Ascending aorta (tissue), 2 donors: Measurements from ENCODE around the gene AGTPBP1. TPM values are rescaled to one million over a fixed set of nuclear protein-coding genes. Genes with fewer than 3 reads are reported as not detected.
A peak's percentile ranks its signal among the peaks of the same experiment; 100 is the strongest.
"Not testable (repeated sequence)": the region's sequence is repeated elsewhere in the genome, so short reads cannot be mapped to it uniquely, and the experiment has no call there.

Source experiments
- DNase-seq, 2 donors: peaks; one replicate each; pipeline ENCODE4 v3.0.0-alpha.2; 2019; ENCODE audit warnings: low spot score in 2 of 2
- H3K27ac ChIP-seq, 2 donors: fragments of 200-600 bp; sonication (generic); one replicate each; pipeline ENCODE4 v1.5.1; 2016 to 2017; ENCODE audit warnings: mild to moderate bottlenecking in 1 of 2
- H3K27me3 ChIP-seq: fragments of 200-600 bp; sonication (generic); one replicate; pipeline ENCODE4 v1.5.1; 2017
- H3K36me3 ChIP-seq, 2 donors: fragments of 200-600 bp; sonication (generic); one replicate each; pipeline ENCODE4 v1.5.1; 2016
- H3K4me1 ChIP-seq, 2 donors: fragments of 200-600 bp; sonication (generic); one replicate each; pipeline ENCODE4 v1.5.1; 2016 to 2017; ENCODE audit warnings: mild to moderate bottlenecking in 1 of 2
- H3K4me3 ChIP-seq, 2 donors: fragments of 200-600 bp; sonication (generic); one replicate each; pipeline ENCODE4 v1.5.1; 2016 to 2017; ENCODE audit warnings: mild to moderate bottlenecking in 1 of 2
- H3K9me3 ChIP-seq, 2 donors: fragments of 200-600 bp; sonication (generic); one replicate each; pipeline ENCODE4 v1.5.1; 2016
- intact Hi-C: fragments of 100-400 bp; cut with DNase I; formaldehyde crosslinking; loops from one replicate; pipeline ENCODE4 v1.15.1; 2023
- total RNA-seq: library from RNA; depleted of rRNA; stranded (reverse); fragments of >200 nt; gene quantifications from one replicate; pipeline ENCODE4 v1.1.0, GENCODE V29; 2016
- TF ChIP-seq, protein P1 (sequence below), 3 experiments: fragments of 200-600 bp in 2 of 3; fragments of 450-650 bp in 1 of 3; sonication (generic) in 2 of 3; IDR thresholded peaks; one replicate each; pipeline ENCODE4 v1.5.1; 2016 to 2019; ENCODE audit warnings: antibody characterized with exemption in 3 of 3, mild to moderate bottlenecking in 1 of 3, moderate library complexity in 1 of 3

Gene AGTPBP1, protein sequence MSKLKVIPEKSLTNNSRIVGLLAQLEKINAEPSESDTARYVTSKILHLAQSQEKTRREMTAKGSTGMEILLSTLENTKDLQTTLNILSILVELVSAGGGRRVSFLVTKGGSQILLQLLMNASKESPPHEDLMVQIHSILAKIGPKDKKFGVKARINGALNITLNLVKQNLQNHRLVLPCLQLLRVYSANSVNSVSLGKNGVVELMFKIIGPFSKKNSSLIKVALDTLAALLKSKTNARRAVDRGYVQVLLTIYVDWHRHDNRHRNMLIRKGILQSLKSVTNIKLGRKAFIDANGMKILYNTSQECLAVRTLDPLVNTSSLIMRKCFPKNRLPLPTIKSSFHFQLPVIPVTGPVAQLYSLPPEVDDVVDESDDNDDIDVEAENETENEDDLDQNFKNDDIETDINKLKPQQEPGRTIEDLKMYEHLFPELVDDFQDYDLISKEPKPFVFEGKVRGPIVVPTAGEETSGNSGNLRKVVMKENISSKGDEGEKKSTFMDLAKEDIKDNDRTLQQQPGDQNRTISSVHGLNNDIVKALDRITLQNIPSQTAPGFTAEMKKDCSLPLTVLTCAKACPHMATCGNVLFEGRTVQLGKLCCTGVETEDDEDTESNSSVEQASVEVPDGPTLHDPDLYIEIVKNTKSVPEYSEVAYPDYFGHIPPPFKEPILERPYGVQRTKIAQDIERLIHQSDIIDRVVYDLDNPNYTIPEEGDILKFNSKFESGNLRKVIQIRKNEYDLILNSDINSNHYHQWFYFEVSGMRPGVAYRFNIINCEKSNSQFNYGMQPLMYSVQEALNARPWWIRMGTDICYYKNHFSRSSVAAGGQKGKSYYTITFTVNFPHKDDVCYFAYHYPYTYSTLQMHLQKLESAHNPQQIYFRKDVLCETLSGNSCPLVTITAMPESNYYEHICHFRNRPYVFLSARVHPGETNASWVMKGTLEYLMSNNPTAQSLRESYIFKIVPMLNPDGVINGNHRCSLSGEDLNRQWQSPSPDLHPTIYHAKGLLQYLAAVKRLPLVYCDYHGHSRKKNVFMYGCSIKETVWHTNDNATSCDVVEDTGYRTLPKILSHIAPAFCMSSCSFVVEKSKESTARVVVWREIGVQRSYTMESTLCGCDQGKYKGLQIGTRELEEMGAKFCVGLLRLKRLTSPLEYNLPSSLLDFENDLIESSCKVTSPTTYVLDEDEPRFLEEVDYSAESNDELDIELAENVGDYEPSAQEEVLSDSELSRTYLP
- total RNA-seq: 28.3 TPM

DNA sequence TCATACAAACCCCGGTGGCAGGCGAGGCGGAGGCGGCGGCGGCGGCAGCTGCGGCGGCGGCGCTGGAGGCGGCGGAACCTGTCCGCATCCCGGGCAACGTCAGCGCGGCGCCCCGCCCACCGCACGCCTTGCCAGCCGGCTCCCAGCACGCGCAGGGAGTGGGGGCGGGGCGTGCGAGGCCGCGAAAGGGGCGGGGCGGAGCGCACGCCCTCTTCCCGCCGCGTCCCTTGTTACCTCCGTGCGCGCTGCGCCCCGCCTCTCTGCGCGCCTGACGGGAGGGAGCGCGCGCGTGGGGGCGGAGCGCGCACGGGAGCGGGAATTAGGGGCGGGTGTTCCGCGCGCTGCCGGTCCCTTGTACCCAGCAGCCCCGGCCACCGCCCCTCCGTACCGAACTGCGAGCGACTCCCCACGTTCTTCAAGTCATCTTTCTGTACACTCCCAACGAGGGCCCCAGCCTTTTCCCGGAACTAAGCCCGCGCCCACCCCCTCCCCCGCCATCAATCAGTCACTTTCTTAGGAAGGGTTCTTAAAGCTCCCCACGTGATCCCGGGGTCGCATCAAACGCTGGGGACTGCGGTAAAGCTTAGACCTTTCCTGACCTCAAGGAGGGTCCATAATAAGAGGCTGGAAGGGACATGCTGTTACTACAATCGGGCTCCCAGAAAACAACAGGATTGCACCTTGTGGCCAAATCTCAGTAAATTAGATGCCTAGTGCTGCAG is at the start of gene AGTPBP1:
Gene AGTPBP1, minus strand, starts transcription at position 80 of the 722 bp plus-strand sequence. CDS start 29,421 bp downstream, outside the sequence.
- no peaks in the 10 kb centered on the region for H3K27me3 ChIP-seq
- peak within 1 kb of the TSS; percentile 83 to 86 for H3K27ac ChIP-seq
- H3K9me3 ChIP-seq: no peaks in the 10 kb centered on the region
- intact Hi-C loops: loop anchor here (1.0 to 10.0 kb wide), 7 partner anchors 47 to 1973 kb away; partner anchors contain the start of genes ISCA1, NAA35 and TUT7
- H3K36me3 ChIP-seq: no peaks in the 10 kb centered on the region
- peak; percentile 76 to 96 for DNase-seq
- H3K4me1 ChIP-seq: peaks cover 0 to 8% of the 10 kb centered on the region in 2 donors
- peak within 1 kb of the TSS; percentile 88 to 98 for H3K4me3 ChIP-seq
- TF ChIP-seq, protein P1, sequence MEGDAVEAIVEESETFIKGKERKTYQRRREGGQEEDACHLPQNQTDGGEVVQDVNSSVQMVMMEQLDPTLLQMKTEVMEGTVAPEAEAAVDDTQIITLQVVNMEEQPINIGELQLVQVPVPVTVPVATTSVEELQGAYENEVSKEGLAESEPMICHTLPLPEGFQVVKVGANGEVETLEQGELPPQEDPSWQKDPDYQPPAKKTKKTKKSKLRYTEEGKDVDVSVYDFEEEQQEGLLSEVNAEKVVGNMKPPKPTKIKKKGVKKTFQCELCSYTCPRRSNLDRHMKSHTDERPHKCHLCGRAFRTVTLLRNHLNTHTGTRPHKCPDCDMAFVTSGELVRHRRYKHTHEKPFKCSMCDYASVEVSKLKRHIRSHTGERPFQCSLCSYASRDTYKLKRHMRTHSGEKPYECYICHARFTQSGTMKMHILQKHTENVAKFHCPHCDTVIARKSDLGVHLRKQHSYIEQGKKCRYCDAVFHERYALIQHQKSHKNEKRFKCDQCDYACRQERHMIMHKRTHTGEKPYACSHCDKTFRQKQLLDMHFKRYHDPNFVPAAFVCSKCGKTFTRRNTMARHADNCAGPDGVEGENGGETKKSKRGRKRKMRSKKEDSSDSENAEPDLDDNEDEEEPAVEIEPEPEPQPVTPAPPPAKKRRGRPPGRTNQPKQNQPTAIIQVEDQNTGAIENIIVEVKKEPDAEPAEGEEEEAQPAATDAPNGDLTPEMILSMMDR (IDR thresholded peaks at IDR 0.05): no peak

DNA sequence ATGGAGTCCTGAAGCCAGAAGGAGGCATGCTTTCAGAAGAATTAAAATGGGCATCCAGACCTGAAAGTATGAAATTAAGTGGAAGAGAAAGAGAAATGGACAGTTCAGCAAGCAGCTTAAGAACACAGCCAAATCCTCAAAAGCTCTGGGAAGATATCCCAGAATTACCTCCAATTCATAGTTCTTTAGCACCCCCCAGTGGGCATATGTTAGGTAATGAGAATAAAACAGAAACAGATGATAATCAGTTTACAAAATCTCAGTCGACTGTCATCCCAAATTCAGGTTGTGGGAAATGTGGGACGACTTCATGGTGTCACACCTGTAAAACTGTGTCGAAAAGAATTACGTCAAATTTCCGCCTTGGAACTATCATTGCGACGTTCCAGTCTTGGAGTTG is 44.4 kb upstream of the AGTPBP1 start:
- intact Hi-C loops: loop anchor here (10.0 kb wide), 1 partner anchor 1391 kb away; no protein-coding TSS in a partner anchor

DNA sequence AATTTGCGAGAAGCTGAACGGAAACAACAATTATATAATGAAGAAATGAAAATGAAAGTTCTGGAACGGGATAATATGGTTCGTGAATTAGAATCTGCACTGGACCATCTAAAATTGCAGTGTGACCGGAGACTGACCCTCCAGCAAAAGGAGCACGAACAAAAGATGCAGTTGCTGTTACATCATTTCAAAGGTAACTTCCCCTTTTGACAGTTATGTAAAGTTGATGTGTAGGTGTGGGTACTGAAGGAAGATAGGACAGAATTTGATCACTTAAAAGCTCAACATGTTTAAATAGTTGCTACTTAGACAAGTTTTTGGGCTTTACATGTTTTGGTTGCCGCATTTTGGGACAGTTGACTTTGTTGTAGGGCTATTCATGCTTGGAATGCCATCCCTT is 32.1 kb upstream of the AGTPBP1 start:
- intact Hi-C loops, H3K4me3 ChIP-seq, H3K27ac ChIP-seq, H3K9me3 ChIP-seq, H3K27me3 ChIP-seq, DNase-seq, H3K36me3 ChIP-seq, H3K4me1 ChIP-seq: not testable (repeated sequence)

More for the DNA sequence above, 44.4 kb upstream of the AGTPBP1 start:
- DNase-seq, H3K36me3 ChIP-seq, H3K4me1 ChIP-seq, H3K27me3 ChIP-seq, H3K27ac ChIP-seq, H3K9me3 ChIP-seq, H3K4me3 ChIP-seq: not testable (repeated sequence)
- TF ChIP-seq, protein P1 (IDR thresholded peaks at IDR 0.05): peak in 2 of 3 experiments; percentile 12 to 38

DNA sequence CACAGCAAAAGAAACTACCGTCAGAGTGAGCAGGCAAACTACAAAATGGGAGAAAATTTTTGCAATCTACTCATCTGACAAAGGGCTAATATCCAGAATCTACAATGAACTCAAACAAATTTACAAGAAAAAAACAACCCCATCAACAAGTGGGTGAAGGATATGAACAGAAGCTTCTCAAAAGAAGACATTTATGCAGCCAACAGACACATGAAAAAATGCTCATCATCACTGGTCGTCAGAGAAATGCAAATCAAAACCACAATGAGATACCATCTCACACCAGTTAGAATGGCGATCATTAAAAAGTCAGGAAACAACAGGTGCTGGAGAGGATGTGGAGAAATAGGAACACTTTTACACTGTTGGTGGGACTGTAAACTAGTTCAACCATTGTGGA is 20.0 kb upstream of the AGTPBP1 start:
- H3K9me3 ChIP-seq, H3K4me3 ChIP-seq, intact Hi-C loops, DNase-seq, H3K4me1 ChIP-seq, H3K27me3 ChIP-seq, H3K36me3 ChIP-seq, H3K27ac ChIP-seq: not testable (repeated sequence)

DNA sequence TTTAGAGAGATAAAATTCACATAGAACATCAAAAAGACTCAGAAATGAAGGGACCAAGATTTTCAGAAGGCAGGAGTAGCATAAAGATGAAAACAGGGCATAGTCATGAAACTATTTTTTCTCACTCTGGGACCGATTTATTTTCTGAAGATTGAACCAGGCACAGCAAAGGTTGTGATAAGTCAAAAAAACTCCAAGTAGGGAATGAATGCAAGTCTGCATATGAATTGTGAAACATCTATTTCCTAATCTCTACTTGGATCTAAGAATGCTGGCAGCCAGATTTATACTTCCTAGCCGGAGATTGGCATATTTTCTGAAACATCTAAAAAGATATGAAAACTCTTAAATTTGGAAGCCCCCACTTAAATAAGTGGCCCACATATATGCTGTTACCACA is 16.0 kb upstream of the AGTPBP1 start:
- H3K9me3 ChIP-seq, H3K36me3 ChIP-seq, DNase-seq, H3K4me1 ChIP-seq, H3K4me3 ChIP-seq, intact Hi-C loops, H3K27me3 ChIP-seq, H3K27ac ChIP-seq: not testable (repeated sequence)

DNA sequence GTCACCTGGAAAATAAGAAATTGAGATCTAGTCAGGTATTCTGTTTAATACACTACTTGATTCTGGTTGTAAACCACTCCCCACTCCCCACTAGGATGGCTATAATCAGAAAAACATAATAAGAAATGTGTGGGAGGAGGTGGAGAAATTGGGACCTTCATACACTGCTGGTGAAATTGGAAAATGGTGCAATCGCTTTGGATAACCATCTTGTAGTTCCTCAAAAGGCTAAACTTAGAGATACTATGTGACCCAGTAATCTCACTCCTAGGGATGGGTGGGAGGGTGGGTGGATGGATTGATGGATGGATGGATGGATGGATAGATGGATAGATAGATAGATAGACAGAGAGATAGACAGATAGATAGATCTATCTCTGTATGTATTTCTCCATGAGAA is 14.5 kb upstream of the AGTPBP1 start:
- DNase-seq, H3K4me3 ChIP-seq, H3K36me3 ChIP-seq, H3K4me1 ChIP-seq, H3K9me3 ChIP-seq, H3K27ac ChIP-seq, H3K27me3 ChIP-seq, intact Hi-C loops: not testable (repeated sequence)

DNA sequence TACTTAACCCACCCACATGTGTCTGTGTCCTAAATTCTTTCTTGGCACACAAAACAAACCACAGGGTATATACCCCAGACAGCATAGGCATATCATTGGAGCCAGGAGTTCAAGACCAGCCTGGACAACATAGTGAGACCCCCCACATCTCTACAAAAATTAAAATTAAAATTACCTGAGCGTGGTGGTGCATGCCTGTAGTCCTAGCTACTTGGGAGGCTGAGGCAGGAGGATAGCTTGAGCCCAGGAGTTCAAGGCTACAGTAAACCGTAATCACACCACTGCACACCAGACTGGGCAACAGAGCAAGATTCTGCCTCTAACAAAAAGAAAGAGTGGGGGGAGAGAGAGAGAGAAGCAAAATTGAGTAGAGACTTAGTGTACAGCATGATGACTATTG is 4.6 kb upstream of the AGTPBP1 start:
- Histone ChIP-seq H3K4me3 (no peak overlapping the region), H3K4me1 (peaks cover 0 to 5% of the 10 kb centered on the region in 2 donors), H3K36me3 (no peaks in the 10 kb centered on the region), H3K27me3 (no peaks in the 10 kb centered on the region), H3K9me3 (no peaks in the 10 kb centered on the region), H3K27ac (no peak overlapping the region)
- no peak for DNase-seq
- TF ChIP-seq, protein P1 (IDR thresholded peaks at IDR 0.05): no peak
- intact Hi-C loops: loop anchor here (10.0 kb wide), 3 partner anchors 52 to 1968 kb away; no protein-coding TSS in a partner anchor
